Activated T-helper 9 cell treated with anti-CD3 and anti-CD28 coated beads, Interleukin-2, amount 50 U/mL, for 16 hours (primary cell): ENCODE measurements around the gene DGKI.

ENCODE experiments used
- DNase-seq: peaks from one replicate; pipeline ENCODE4 v3.0.0-alpha.2; 2020; ENCODE audit warnings: low read depth

DGKI gene

GRCh38 chr7:137846827-137847567, at the start of gene DGKI:
DGKI (minus strand) TSS chr7:137846974.
- DNase-seq, result no peak

- DNase-seq, result no peak
Observed at GRCh38 chr7:137895301-137896221, 48.8 kb upstream of the DGKI start.

GRCh38 chr7:137893143-137893742, 46.5 kb upstream of the DGKI start:
- DNase-seq, result no peak

- no peak for DNase-seq
Observed at GRCh38 chr7:137891016-137891655, 44.4 kb upstream of the DGKI start.

GRCh38 chr7:137890449-137890921, 43.7 kb upstream of the DGKI start:
- DNase-seq, result no peak

- DNase-seq, result no peak
Observed at GRCh38 chr7:137888241-137888640, 41.5 kb upstream of the DGKI start.

GRCh38 chr7:137886746-137887145, 40.0 kb upstream of the DGKI start:
- DNase-seq, result no peak

GRCh38 chr7:137886281-137886680, 39.5 kb upstream of the DGKI start:
- DNase-seq, result no peak

- DNase-seq, result no peak
Observed at GRCh38 chr7:137885678-137886077, 38.9 kb upstream of the DGKI start.

GRCh38 chr7:137882806-137883205, 36.0 kb upstream of the DGKI start:
- no peak for DNase-seq

- no peak for DNase-seq
Observed at GRCh38 chr7:137882261-137882668, 35.5 kb upstream of the DGKI start.

GRCh38 chr7:137881607-137882260, 35.0 kb upstream of the DGKI start:
- DNase-seq, result no peak

GRCh38 chr7:137880432-137880831, 33.7 kb upstream of the DGKI start:
- no peak for DNase-seq

GRCh38 chr7:137879357-137880158, 32.8 kb upstream of the DGKI start:
- no peak for DNase-seq

GRCh38 chr7:137878333-137878961, 31.7 kb upstream of the DGKI start:
- DNase-seq, result no peak

GRCh38 chr7:137877027-137877675, 30.4 kb upstream of the DGKI start:
- DNase-seq, result no peak

- DNase-seq, result no peak
Observed at GRCh38 chr7:137875746-137876145, 29.0 kb upstream of the DGKI start.

- DNase-seq, result no peak
Observed at GRCh38 chr7:137873979-137874777, 27.4 kb upstream of the DGKI start.

GRCh38 chr7:137873524-137873923, 26.8 kb upstream of the DGKI start:
- no peak for DNase-seq
